GM13976 (cell line): ENCODE results near the gene DOK4.
"Not testable (repeated sequence)": the region's sequence is repeated elsewhere in the genome, so short reads cannot be mapped to it uniquely, and the experiment has no call there.

Source experiments
- DNase-seq: peaks from one replicate; pipeline ENCODE4 v3.0.0; 2012; ENCODE audit warnings: low spot score
- in situ Hi-C: fragments of 300-500 bp; cut with MboI; formaldehyde crosslinking; loops from one replicate; pipeline ENCODE4 v1.12.0; 2022; ENCODE audit warnings: low sequenced_read_pairs, mixed read lengths, inconsistent platforms; ENCODE audit not compliant: unreplicated experiment
- TF ChIP-seq, protein P1 (sequence below): IDR thresholded peaks from 2 replicates; pipeline ENCODE4 v1.5.1; 2012; ENCODE audit warnings: borderline replicate concordance, mild to moderate bottlenecking; ENCODE audit not compliant: insufficient read depth; ENCODE audit errors: extremely low read depth, missing control alignments, control extremely low read depth

The DOK4 gene

GRCh38 chr16:57503366-57503765, 17.1 kb upstream of the DOK4 start:
- in situ Hi-C loops: no loop called here
- TF ChIP-seq, protein P1, sequence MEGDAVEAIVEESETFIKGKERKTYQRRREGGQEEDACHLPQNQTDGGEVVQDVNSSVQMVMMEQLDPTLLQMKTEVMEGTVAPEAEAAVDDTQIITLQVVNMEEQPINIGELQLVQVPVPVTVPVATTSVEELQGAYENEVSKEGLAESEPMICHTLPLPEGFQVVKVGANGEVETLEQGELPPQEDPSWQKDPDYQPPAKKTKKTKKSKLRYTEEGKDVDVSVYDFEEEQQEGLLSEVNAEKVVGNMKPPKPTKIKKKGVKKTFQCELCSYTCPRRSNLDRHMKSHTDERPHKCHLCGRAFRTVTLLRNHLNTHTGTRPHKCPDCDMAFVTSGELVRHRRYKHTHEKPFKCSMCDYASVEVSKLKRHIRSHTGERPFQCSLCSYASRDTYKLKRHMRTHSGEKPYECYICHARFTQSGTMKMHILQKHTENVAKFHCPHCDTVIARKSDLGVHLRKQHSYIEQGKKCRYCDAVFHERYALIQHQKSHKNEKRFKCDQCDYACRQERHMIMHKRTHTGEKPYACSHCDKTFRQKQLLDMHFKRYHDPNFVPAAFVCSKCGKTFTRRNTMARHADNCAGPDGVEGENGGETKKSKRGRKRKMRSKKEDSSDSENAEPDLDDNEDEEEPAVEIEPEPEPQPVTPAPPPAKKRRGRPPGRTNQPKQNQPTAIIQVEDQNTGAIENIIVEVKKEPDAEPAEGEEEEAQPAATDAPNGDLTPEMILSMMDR: no peak

DNA sequence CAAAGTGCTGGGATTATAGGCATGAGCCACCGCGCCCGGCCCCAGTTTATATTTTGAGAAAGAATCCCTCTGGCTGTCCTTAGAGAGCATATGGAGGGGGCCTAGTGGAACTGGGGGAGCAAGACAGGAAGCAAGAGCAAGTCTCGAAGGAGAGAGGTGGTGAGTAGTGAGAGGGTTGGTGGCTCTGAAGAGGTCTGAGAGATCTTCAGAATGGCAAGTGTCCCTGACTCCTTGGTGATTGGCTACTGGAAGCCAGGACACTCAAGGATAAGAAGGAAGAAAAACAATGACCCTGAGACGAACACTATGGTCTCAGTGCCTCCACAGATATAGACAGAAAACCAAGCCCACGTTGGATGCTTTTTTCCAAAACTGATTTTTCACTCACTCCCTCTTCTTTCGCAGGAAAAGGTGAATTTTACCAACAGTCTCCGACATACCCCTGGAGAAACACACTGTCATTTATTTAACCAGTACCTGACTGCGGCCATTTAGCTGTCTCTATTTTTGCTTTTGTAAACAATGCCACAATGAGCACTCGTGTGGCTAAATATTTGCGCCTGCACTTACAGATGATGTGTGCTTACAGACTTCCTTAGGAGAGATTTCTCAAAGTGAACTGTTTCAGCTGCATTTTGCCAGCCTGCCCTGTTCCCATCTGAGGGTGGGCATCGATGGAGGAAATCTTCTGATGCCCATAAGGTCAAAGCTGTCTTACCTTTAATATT, 15.9 kb upstream of the DOK4 start:
- no peak for DNase-seq
- in situ Hi-C loops: no loop called here
- TF ChIP-seq, protein P1: no peak

More at GRCh38 chr16:57503366-57503765, 17.1 kb upstream of the DOK4 start:
- no peak for DNase-seq

GRCh38 chr16:57501492-57501891, 15.2 kb upstream of the DOK4 start:
- TF ChIP-seq, protein P1: no peak
- no peak for DNase-seq
- in situ Hi-C loops: no loop called here

DNA sequence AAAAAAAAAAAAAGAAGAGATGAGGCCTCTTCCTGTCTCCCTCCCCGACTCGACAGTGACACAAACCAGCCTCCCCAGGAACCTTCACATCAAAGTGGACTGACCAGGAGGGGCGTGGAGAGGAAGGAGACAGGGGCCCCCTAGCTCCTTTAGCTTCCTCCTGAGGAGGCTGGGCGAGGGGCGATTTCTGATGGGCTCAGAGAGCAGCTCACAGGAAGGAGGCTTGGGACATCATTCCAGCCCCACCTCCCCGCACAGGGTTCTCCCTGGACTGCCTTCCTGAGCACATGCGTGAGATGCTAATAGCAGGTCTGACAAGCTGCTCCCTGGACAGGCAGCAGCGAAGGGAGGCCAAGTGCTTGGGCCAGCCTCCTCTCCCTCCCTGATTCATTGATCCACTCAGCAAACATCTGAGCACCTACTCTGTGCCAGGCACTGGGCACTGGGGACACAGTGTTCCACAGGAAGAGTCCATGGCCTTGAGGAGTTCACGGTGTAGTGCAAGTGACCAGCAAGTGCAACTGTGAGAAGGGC, 14.4 kb upstream of the DOK4 start:
- TF ChIP-seq, protein P1: no peak
- no peak for DNase-seq
- in situ Hi-C loops: no loop called here

GRCh38 chr16:57499941-57500340, 13.6 kb upstream of the DOK4 start:
- DNase-seq, in situ Hi-C loops: not testable (repeated sequence)

DNA sequence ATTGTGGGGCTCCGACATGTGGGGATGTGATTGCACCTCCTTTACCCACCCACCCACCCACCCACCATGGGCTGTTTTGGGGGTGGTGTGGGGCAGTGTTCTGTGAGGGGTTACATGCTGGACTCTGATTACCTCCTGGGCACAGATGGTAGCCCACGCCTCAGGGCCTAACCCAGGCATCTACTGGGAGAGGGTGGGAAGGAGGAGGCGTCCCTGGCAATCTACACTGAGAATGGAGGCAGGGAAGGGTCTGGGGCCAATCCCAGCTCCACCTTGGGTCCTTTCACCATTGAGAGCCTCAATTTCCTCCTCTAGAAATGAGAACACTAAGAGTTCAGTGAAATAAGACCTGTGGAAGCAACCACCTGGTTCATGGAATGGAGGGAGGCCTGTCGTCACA, 11.7 kb upstream of the DOK4 start:
- TF ChIP-seq, protein P1: no peak
- in situ Hi-C loops: no loop called here
- DNase-seq: no peak

DNA sequence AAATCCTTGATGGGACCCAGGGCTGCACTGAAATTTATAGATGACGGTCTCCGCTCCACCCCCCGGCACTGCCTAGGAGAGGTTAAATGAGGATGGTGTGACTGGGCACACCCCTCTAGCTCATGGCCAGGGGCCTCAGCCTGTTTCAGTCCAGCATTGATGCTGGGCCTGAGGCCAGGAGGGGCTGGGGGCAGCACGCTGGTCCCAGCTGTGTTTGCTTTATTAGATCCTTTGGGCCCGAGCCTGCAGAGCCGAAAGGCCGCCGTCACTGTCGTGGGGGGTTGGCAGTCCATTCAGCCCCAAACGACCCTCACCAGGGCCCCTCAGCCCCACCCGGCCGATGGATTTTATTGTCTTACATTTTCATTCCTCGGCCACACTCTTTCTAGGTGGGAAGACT, 10.8 kb upstream of the DOK4 start:
- TF ChIP-seq, protein P1: no peak
- in situ Hi-C loops: no loop called here
- no peak for DNase-seq
